B cell (primary cell): Measurements from ENCODE around the gene ZPBP2. TPM values are rescaled to one million over a fixed set of nuclear protein-coding genes. Genes with fewer than 3 reads are reported as not detected.

Source experiments
- ATAC-seq: fragments of 200-7000 bp; cut with Tn5 transposase; one replicate; pipeline ENCODE4 v1.10.0; 2021; ENCODE audit warnings: low read depth, mild to moderate bottlenecking, moderate number of reproducible peaks, moderate library complexity
- CTCF ChIA-PET: fragments of 350-600 bp; sonication (Branson Sonifier 250); formaldehyde crosslinking; loops from one replicate; lab custom pipeline; 2021; ENCODE audit warnings: antibody characterized with exemption, inconsistent platforms; lab: Charles Lee
- POLR2A ChIA-PET: fragments of 350-600 bp; sonication (Branson Sonifier 250); formaldehyde crosslinking; loops from one replicate; lab custom pipeline; 2021; ENCODE audit warnings: antibody characterized with exemption; lab: Charles Lee
- DNase-seq: peaks from one replicate; pipeline ENCODE4 v3.0.0; 2013
- H2AFZ ChIP-seq: 2 replicates; pipeline ENCODE4 v1.6.1; 2012; ENCODE audit warnings: mild to moderate bottlenecking, low read depth, low read length; ENCODE audit not compliant: insufficient read depth, poor library complexity, severe bottlenecking
- H3K27ac ChIP-seq, 2 donors: 1 replicate in 1 of 2; 2 replicates in 1 of 2; pipeline ENCODE4 v1.5.1; 2012 to 2013; ENCODE audit warnings: low read length in 2 of 2, mild to moderate bottlenecking in 2 of 2, moderate library complexity in 1 of 2
- H3K27me3 ChIP-seq, 4 experiments: fragments of 200-600 bp in 1 of 4; sonication (generic) in 1 of 4; replicated peaks in 1 of 4; 1 replicate in 2 of 4; 2 replicates in 2 of 4; pipeline versions ENCODE4 v1.6.1 to v1.7.0; 2013 to 2016; ENCODE audit warnings: low read length in 3 of 4, mild to moderate bottlenecking in 2 of 4, mixed read lengths in 1 of 4, moderate library complexity in 1 of 4; ENCODE audit not compliant: insufficient read depth in 4 of 4, control insufficient read depth in 3 of 4; ENCODE audit errors: control extremely low read depth in 1 of 4
- H3K36me3 ChIP-seq, 2 experiments: replicated peaks in 1 of 2; 1 replicate in 1 of 2; 2 replicates in 1 of 2; pipeline versions ENCODE4 v1.6.1 to v1.7.1; 2013; ENCODE audit warnings: low read length in 1 of 2; ENCODE audit not compliant: insufficient read depth in 2 of 2, control insufficient read depth in 1 of 2; ENCODE audit errors: control extremely low read depth in 1 of 2, extremely low read depth in 1 of 2
- H3K4me1 ChIP-seq, 2 donors: fragments of 200-600 bp in 1 of 2; sonication (generic) in 1 of 2; 1 replicate in 1 of 2; 2 replicates in 1 of 2; pipeline versions ENCODE4 v1.5.1 to v1.6.1; 2013 to 2017; ENCODE audit warnings: low read length in 2 of 2; ENCODE audit not compliant: control insufficient read depth in 2 of 2, insufficient read depth in 2 of 2
- H3K4me2 ChIP-seq: replicated peaks from 2 replicates; pipeline ENCODE3; 2012; ENCODE audit warnings: mild to moderate bottlenecking, low read depth, low read length; ENCODE audit not compliant: poor library complexity, severe bottlenecking
- H3K4me3 ChIP-seq, 5 experiments: fragments of 200-600 bp in 1 of 5; sonication (generic) in 1 of 5; 1 replicate in 3 of 5; 2 replicates in 2 of 5; pipeline versions ENCODE4 v1.5.1 to v1.7.0; 2011 to 2016; ENCODE audit warnings: low read length in 4 of 5, mild to moderate bottlenecking in 4 of 5, low read depth in 2 of 5, control low read depth in 1 of 5, moderate library complexity in 1 of 5; ENCODE audit not compliant: insufficient read depth in 1 of 5; ENCODE audit errors: control extremely low read depth in 1 of 5, extremely low read depth in 1 of 5
- H3K79me2 ChIP-seq: fragments of 200-600 bp; sonication (generic); one replicate; pipeline ENCODE4 v1.6.0; 2016; ENCODE audit warnings: low read length; ENCODE audit not compliant: control insufficient read depth, insufficient read depth
- H3K9ac ChIP-seq: fragments of 200-600 bp; sonication (generic); 2 replicates; pipeline ENCODE4 v1.6.1; 2017; ENCODE audit warnings: mild to moderate bottlenecking, low read length, moderate library complexity
- H3K9me3 ChIP-seq, 3 donors: one replicate each; pipeline versions ENCODE4 v1.6.1 to v1.7.1; 2013; ENCODE audit warnings: low read length in 2 of 3; ENCODE audit not compliant: control insufficient read depth in 2 of 3, insufficient read depth in 1 of 3; ENCODE audit errors: control extremely low read depth in 1 of 3
- H4K20me1 ChIP-seq: 2 replicates; pipeline ENCODE4 v1.6.0; 2012; ENCODE audit warnings: mild to moderate bottlenecking, low read length; ENCODE audit not compliant: insufficient read depth, control insufficient read depth, poor library complexity, severe bottlenecking
- H3K27ac Mint-ChIP-seq: one replicate; pipeline ENCODE4 v1.8.0; 2021; ENCODE audit warnings: mixed read lengths
- H3K27me3 Mint-ChIP-seq: one replicate; pipeline ENCODE4 v1.8.0; 2021; ENCODE audit warnings: mixed read lengths
- H3K4me1 Mint-ChIP-seq: one replicate; pipeline ENCODE4 v1.8.0; 2021; ENCODE audit warnings: mixed read lengths
- H3K4me3 Mint-ChIP-seq: one replicate; pipeline ENCODE4 v1.8.0; 2021; ENCODE audit warnings: mixed read lengths
- H3K9me3 Mint-ChIP-seq: one replicate; pipeline ENCODE4 v1.8.0; 2022; ENCODE audit warnings: mixed read lengths; ENCODE audit not compliant: insufficient read depth
- EZH2 ChIP-seq: IDR thresholded peaks from 2 replicates; pipeline ENCODE4 v1.6.1; 2012; ENCODE audit warnings: borderline replicate concordance, low read depth, mild to moderate bottlenecking, moderate library complexity, low read length; ENCODE audit not compliant: insufficient read depth, poor library complexity, severe bottlenecking
- WGBS: methylation state at CpG from one replicate; pipeline ENCODE4 v1.1.5; 2013; ENCODE audit warnings: missing lambda C conversion rate; ENCODE audit not compliant: insufficient coverage; 5-methylcytosine and 5-hydroxymethylcytosine counted together
- intact Hi-C: fragments of 100-400 bp; cut with micrococcal nuclease; formaldehyde crosslinking; loops from one replicate; pipeline ENCODE4 v1.10.0; 2022
- polyA plus RNA-seq: library from polyadenylated mRNA; depleted of rRNA; stranded (reverse); fragments of >200 nt; gene quantifications from 2 replicates; pipeline ENCODE4 v1.2.3, GENCODE V29; 2012
- total RNA-seq, 2 donors: library from RNA; stranded (reverse); fragments of 120-200 nt in 1 of 2; gene quantifications; 1 replicate in 1 of 2; 2 replicates in 1 of 2; pipeline versions ENCODE4 v1.2.3 to v1.2.4, GENCODE V29; 2013 to 2022
- TF ChIP-seq, protein P1 (sequence below): fragments of 200-600 bp; IDR thresholded peaks from one replicate; pipeline ENCODE4 v1.8.0; 2022; ENCODE audit warnings: antibody characterized with exemption, mild to moderate bottlenecking

Gene ZPBP2
- total and polyA plus RNA-seq, 2 donors (not counting 1 experiment from before 2014, with no cell fraction given), result 1.6 to 1.7 TPM

DNA sequence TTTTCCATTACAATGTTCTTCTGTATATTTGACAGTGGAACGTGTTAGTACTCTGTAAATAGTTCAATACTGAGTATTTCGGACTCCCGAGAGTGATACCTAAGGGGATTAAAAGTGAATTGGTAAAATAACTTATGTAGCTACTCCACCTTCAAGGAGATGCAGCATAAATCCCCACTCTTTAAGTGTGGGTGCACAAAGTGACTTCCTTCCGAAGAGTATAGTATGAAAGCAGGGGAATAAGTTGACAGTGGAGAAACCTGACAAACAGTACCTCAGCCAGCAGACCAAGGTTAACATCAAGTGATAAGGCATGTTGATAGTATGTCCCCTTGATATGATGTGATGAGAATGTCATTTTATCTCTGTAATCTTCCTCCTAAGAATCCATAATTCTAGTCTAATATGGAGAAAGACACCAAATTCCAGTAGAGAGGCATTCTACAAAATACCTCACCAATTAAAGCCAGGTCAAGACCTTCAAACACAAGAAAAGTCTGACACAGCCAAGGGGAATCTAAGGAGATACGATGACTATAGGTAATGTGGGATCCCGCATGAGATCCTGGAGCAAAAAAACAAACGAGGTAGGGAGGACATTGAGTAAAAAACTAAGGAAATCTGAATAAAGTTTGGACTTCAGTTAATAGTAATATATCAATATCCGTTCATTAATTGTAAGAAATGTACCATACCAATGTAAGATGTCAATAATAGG, 1.8 kb upstream of the ZPBP2 start:
- intact Hi-C loops, result loop anchor here (5.0 kb wide), 1 partner anchor 199 kb away; the partner anchor contains the start of genes PNMT and TCAP
- peak overlapping the region; percentile 87 for H3K27ac Mint-ChIP-seq
- H3K9ac ChIP-seq, result peak overlapping the region; percentile 19
- H3K9me3 Mint-ChIP-seq, result no peaks in the 10 kb centered on the region
- no peak for TF ChIP-seq EZH2
- TF ChIP-seq, protein P1, sequence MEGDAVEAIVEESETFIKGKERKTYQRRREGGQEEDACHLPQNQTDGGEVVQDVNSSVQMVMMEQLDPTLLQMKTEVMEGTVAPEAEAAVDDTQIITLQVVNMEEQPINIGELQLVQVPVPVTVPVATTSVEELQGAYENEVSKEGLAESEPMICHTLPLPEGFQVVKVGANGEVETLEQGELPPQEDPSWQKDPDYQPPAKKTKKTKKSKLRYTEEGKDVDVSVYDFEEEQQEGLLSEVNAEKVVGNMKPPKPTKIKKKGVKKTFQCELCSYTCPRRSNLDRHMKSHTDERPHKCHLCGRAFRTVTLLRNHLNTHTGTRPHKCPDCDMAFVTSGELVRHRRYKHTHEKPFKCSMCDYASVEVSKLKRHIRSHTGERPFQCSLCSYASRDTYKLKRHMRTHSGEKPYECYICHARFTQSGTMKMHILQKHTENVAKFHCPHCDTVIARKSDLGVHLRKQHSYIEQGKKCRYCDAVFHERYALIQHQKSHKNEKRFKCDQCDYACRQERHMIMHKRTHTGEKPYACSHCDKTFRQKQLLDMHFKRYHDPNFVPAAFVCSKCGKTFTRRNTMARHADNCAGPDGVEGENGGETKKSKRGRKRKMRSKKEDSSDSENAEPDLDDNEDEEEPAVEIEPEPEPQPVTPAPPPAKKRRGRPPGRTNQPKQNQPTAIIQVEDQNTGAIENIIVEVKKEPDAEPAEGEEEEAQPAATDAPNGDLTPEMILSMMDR, result no peak
- no peaks in the 10 kb centered on the region for H4K20me1 ChIP-seq
- ATAC-seq, result no peak
- peak overlapping the region in 1 of 5 experiments; percentile 20 for H3K4me3 ChIP-seq
- peak overlapping the region; percentile 99 for H3K4me3 Mint-ChIP-seq
- ChIA-PET POLR2A (interaction anchor here (0.6 to 5.7 kb wide), 5 partner anchors 59 to 1043 kb away, joined by 3 to 58 read pairs (median 5); partner anchors contain the start of gene PGAP3), CTCF (interaction anchor here (0.7 to 2.7 kb wide), 8 partner anchors 20 to 1815 kb away, joined by 3 to 20 read pairs (median 8); partner anchors contain the start of gene MIEN1)
- H3K4me1 Mint-ChIP-seq, result peaks cover 58% of the 10 kb centered on the region
- DNase-seq, result peak; percentile 35
- 60% methylated on average over 1 of the region's 8 CpGs for WGBS
- H3K4me1 ChIP-seq, result peaks cover 43 to 56% of the 10 kb centered on the region in 2 donors
- peaks cover 58% of the 10 kb centered on the region for H3K79me2 ChIP-seq
- H3K27me3 Mint-ChIP-seq, result no peaks in the 10 kb centered on the region
- H2AFZ ChIP-seq, result no peak overlapping the region
- H3K27me3 ChIP-seq, result no peaks in the 10 kb centered on the region
- H3K36me3 ChIP-seq, result peaks cover 0 to 1% of the 10 kb centered on the region in 2 experiments
- peak overlapping the region; percentile 87 for H3K4me2 ChIP-seq
- peak overlapping the region; percentile 94 to 96 for H3K27ac ChIP-seq
- H3K9me3 ChIP-seq, result peaks cover 0 to 17% (median 5%) of the 10 kb centered on the region in 3 donors
